H1 (cell line): ENCODE results near the gene NOS1AP. TPM values are rescaled to one million over a fixed set of nuclear protein-coding genes. Genes with fewer than 3 reads are reported as not detected.
A peak's percentile ranks its signal among the peaks of the same experiment; 100 is the strongest.

Source experiments
- CTCF ChIA-PET: fragments of 300-600 bp; sonication (Branson Sonifier 250); formaldehyde crosslinking; loops from one replicate; lab custom pipeline; 2021; ENCODE audit not compliant: partially characterized antibody; lab: Charles Lee
- POLR2A ChIA-PET: fragments of 300-600 bp; sonication (Branson Sonifier 250); formaldehyde crosslinking; loops from one replicate; lab custom pipeline; 2021; ENCODE audit warnings: inconsistent platforms; ENCODE audit not compliant: partially characterized antibody; lab: Charles Lee
- DNase-seq, 2 experiments: peaks; one replicate each; pipeline versions ENCODE4 v3.0.0 to v3.0.0-alpha.2; 2010 to 2022; ENCODE audit warnings: low spot score in 2 of 2, low read depth in 1 of 2, mixed read lengths in 1 of 2
- FAIRE-seq: peaks from 2 replicates; lab custom pipeline; 2011; peaks lifted over from hg19 to GRCh38; lab: Jason Lieb, UNC
- H2AFZ ChIP-seq: 2 replicates; pipeline ENCODE4 v1.8.1; 2012; ENCODE audit warnings: low read length, inconsistent platforms
- H2AK5ac ChIP-seq: 2 replicates; pipeline ENCODE4 v1.6.1; 2013; ENCODE audit warnings: low read depth, low read length
- H2BK120ac ChIP-seq: replicated peaks from 2 replicates; pipeline ENCODE3; 2013; ENCODE audit warnings: low read depth, low read length, inconsistent platforms
- H2BK12ac ChIP-seq: 2 replicates; pipeline ENCODE4 v1.6.1; 2013; ENCODE audit warnings: low read depth, low read length
- H2BK15ac ChIP-seq: 2 replicates; pipeline ENCODE4 v1.6.1; 2013; ENCODE audit warnings: low read length
- H2BK20ac ChIP-seq: 2 replicates; pipeline ENCODE4 v1.6.1; 2013; ENCODE audit warnings: low read length
- H2BK5ac ChIP-seq: 2 replicates; pipeline ENCODE4 v1.6.1; 2013; ENCODE audit warnings: low read depth, low read length
- H3K14ac ChIP-seq: 2 replicates; pipeline ENCODE4 v1.6.1; 2013; ENCODE audit warnings: inconsistent platforms; ENCODE audit not compliant: insufficient read length
- H3K18ac ChIP-seq: 2 replicates; pipeline ENCODE4 v1.6.1; 2013; ENCODE audit warnings: low read length; ENCODE audit errors: extremely low read depth
- H3K23ac ChIP-seq: 2 replicates; pipeline ENCODE4 v1.6.1; 2013; ENCODE audit warnings: inconsistent platforms; ENCODE audit not compliant: insufficient read length
- H3K23me2 ChIP-seq: 2 replicates; pipeline ENCODE4 v1.6.1; 2013; ENCODE audit warnings: low read depth, low read length
- H3K27ac ChIP-seq: 2 replicates; pipeline ENCODE4 v1.6.1; 2011; ENCODE audit warnings: low read depth, low read length, inconsistent platforms
- H3K27me3 ChIP-seq, 4 experiments: replicated peaks in 1 of 4; 1 replicate in 1 of 4; 2 replicates in 3 of 4; pipeline versions ENCODE4 v1.6.1 to v1.8.1; 2011 to 2013; ENCODE audit warnings: low read length in 3 of 4, mild to moderate bottlenecking in 3 of 4, inconsistent platforms in 2 of 4, mixed read lengths in 2 of 4, moderate library complexity in 1 of 4; ENCODE audit not compliant: control insufficient read depth in 3 of 4, insufficient read depth in 3 of 4; ENCODE audit errors: extremely low read depth in 1 of 4
- H3K36me3 ChIP-seq, 4 experiments: 2 replicates each; pipeline versions ENCODE4 v1.6.1 to v1.8.1; 2011 to 2013; ENCODE audit warnings: mild to moderate bottlenecking in 4 of 4, low read length in 3 of 4, moderate library complexity in 2 of 4, control low read depth in 1 of 4, inconsistent platforms in 1 of 4; ENCODE audit not compliant: insufficient read depth in 4 of 4, control insufficient read depth in 2 of 4
- H3K4ac ChIP-seq: replicated peaks from 2 replicates; pipeline ENCODE3; 2013; ENCODE audit warnings: low read length, low read depth, mixed read lengths, inconsistent platforms; ENCODE audit not compliant: insufficient read length
- H3K4me1 ChIP-seq, 4 experiments: replicated peaks in 1 of 4; 1 replicate in 1 of 4; 2 replicates in 3 of 4; pipeline versions ENCODE4 v1.6.1 to v1.8.1; 2011 to 2013; ENCODE audit warnings: low read length in 3 of 4, inconsistent platforms in 2 of 4, mixed read lengths in 1 of 4; ENCODE audit not compliant: insufficient read depth in 4 of 4, control insufficient read depth in 3 of 4
- H3K4me2 ChIP-seq, 2 experiments: 2 replicates each; pipeline versions ENCODE4 v1.6.1 to v1.8.1; 2011 to 2013; ENCODE audit warnings: low read depth in 2 of 2, low read length in 2 of 2, control low read depth in 1 of 2, inconsistent platforms in 1 of 2, mild to moderate bottlenecking in 1 of 2; ENCODE audit not compliant: insufficient read depth in 1 of 2
- H3K4me3 ChIP-seq, 4 experiments: fragments of 200-600, 300-600 bp in 1 of 4; sonication (generic), shearing (Covaris generic), sonication (Bioruptor Twin) in 1 of 4; 2 replicates each; pipeline versions ENCODE4 v1.5.1 to v1.8.1; 2011 to 2016; ENCODE audit warnings: low read length in 4 of 4, low read depth in 3 of 4, control low read depth in 2 of 4, inconsistent platforms in 2 of 4, mild to moderate bottlenecking in 2 of 4, mixed read lengths in 1 of 4, moderate library complexity in 1 of 4; ENCODE audit not compliant: insufficient read depth in 2 of 4; ENCODE audit errors: extremely low read depth in 1 of 4
- H3K56ac ChIP-seq: replicated peaks from 2 replicates; pipeline ENCODE3; 2013; ENCODE audit warnings: low read depth, mild to moderate bottlenecking, mixed read lengths, low read length, inconsistent platforms; ENCODE audit not compliant: insufficient read length
- H3K79me1 ChIP-seq: 2 replicates; pipeline ENCODE4 v1.6.1; 2013; ENCODE audit warnings: low read depth, low read length, control low read depth
- H3K79me2 ChIP-seq, 2 experiments: 2 replicates each; pipeline versions ENCODE4 v1.6.1 to v1.8.1; 2012 to 2013; ENCODE audit warnings: low read length in 2 of 2, mild to moderate bottlenecking in 2 of 2, inconsistent platforms in 1 of 2; ENCODE audit not compliant: insufficient read depth in 2 of 2, control insufficient read depth in 1 of 2
- H3K9ac ChIP-seq, 4 experiments: replicated peaks in 1 of 4; 1 replicate in 1 of 4; 2 replicates in 3 of 4; pipeline versions ENCODE4 v1.6.1 to v1.8.1; 2011 to 2013; ENCODE audit warnings: low read depth in 3 of 4, low read length in 3 of 4, control low read depth in 2 of 4, mild to moderate bottlenecking in 2 of 4, moderate library complexity in 2 of 4, inconsistent platforms in 1 of 4; ENCODE audit errors: extremely low read depth in 1 of 4
- H3K9me3 ChIP-seq, 2 experiments: 2 replicates each; pipeline versions ENCODE4 v1.6.1 to v1.8.1; 2012 to 2013; ENCODE audit warnings: mild to moderate bottlenecking in 2 of 2, moderate library complexity in 2 of 2, control low read depth in 1 of 2, inconsistent platforms in 1 of 2, low read depth in 1 of 2, low read length in 1 of 2, mixed read lengths in 1 of 2; ENCODE audit not compliant: insufficient read depth in 2 of 2
- H4K20me1 ChIP-seq, 2 experiments: replicated peaks in 1 of 2; 2 replicates each; pipeline versions ENCODE3 to v1.8.1; 2011 to 2013; ENCODE audit warnings: inconsistent platforms in 2 of 2, low read length in 2 of 2, mild to moderate bottlenecking in 1 of 2; ENCODE audit not compliant: insufficient read depth in 2 of 2, control insufficient read depth in 1 of 2
- H4K5ac ChIP-seq: 2 replicates; pipeline ENCODE4 v1.6.1; 2013; ENCODE audit warnings: low read length, low read depth, mixed read lengths, inconsistent platforms; ENCODE audit not compliant: insufficient read length
- H4K8ac ChIP-seq: 2 replicates; pipeline ENCODE4 v1.8.0; 2013; ENCODE audit warnings: mild to moderate bottlenecking, moderate library complexity, low read length, inconsistent platforms; ENCODE audit not compliant: insufficient read depth; ENCODE audit errors: extremely low read depth
- H4K91ac ChIP-seq: replicated peaks from 2 replicates; pipeline ENCODE3; 2013; ENCODE audit warnings: low read length, mixed read lengths, inconsistent platforms; ENCODE audit not compliant: insufficient read length
- BCL11A ChIP-seq, 2 experiments: IDR thresholded peaks; one replicate each; pipeline ENCODE4 v1.6.1; 2011; ENCODE audit warnings: low read depth in 2 of 2, low read length in 2 of 2, mild to moderate bottlenecking in 2 of 2
- CTBP2 ChIP-seq: IDR thresholded peaks from 2 replicates; pipeline ENCODE4 v1.7.0; 2011; ENCODE audit warnings: borderline replicate concordance, mild to moderate bottlenecking, moderate library complexity, mixed read lengths, low read length; ENCODE audit not compliant: insufficient read depth, insufficient read length
- EGR1 ChIP-seq: IDR thresholded peaks from 2 replicates; pipeline ENCODE4 v1.6.1; 2011; ENCODE audit warnings: low read depth, low read length, borderline replicate concordance
- EP300 ChIP-seq, 2 experiments: IDR thresholded peaks; 1 replicate in 1 of 2; 2 replicates in 1 of 2; pipeline ENCODE4 v1.6.1; 2011 to 2012; ENCODE audit warnings: low read depth in 2 of 2, low read length in 2 of 2, mild to moderate bottlenecking in 2 of 2, borderline replicate concordance in 1 of 2, inconsistent platforms in 1 of 2, moderate library complexity in 1 of 2
- GABPA ChIP-seq: IDR thresholded peaks from 2 replicates; pipeline ENCODE4 v1.6.1; 2011; ENCODE audit warnings: mild to moderate bottlenecking, low read length, moderate library complexity, borderline replicate concordance; ENCODE audit not compliant: insufficient read depth
- HDAC6 ChIP-seq: IDR thresholded peaks from one replicate; pipeline ENCODE4 v1.7.1; 2012; ENCODE audit warnings: low read depth, mild to moderate bottlenecking, inconsistent platforms, low read length, moderate library complexity
- KDM4A ChIP-seq: IDR thresholded peaks from one replicate; pipeline ENCODE4 v1.7.1; 2012; ENCODE audit warnings: low read depth, mild to moderate bottlenecking, moderate library complexity, low read length, inconsistent platforms; ENCODE audit not compliant: severe bottlenecking
- PHF8 ChIP-seq: fragments of 200-600 bp; sonication (generic); conservative IDR thresholded peaks from 2 replicates; pipeline ENCODE4 v1.7.1; 2012; ENCODE audit warnings: low read depth, mild to moderate bottlenecking, inconsistent platforms, low read length, moderate library complexity
- POLR2A ChIP-seq, 2 experiments: IDR thresholded peaks; 1 replicate in 1 of 2; 2 replicates in 1 of 2; pipeline ENCODE4 v1.6.1; 2011; ENCODE audit warnings: low read depth in 2 of 2, low read length in 2 of 2, mild to moderate bottlenecking in 2 of 2; ENCODE audit errors: control extremely low read depth in 1 of 2
- RFX5 ChIP-seq: IDR thresholded peaks from 2 replicates; pipeline ENCODE4 v1.6.1; 2011; ENCODE audit warnings: low read depth, low read length, improper control_type of control experiment, borderline replicate concordance
- RXRA ChIP-seq: IDR thresholded peaks from 2 replicates; pipeline ENCODE4 v1.6.1; 2011; ENCODE audit warnings: low read depth, mild to moderate bottlenecking, low read length, moderate library complexity; ENCODE audit not compliant: insufficient read depth
- SIRT6 ChIP-seq: IDR thresholded peaks from one replicate; pipeline ENCODE4 v1.7.1; 2012; ENCODE audit warnings: low read length, inconsistent platforms
- SUZ12 ChIP-seq: fragments of 200-600 bp; sonication (generic); IDR thresholded peaks from 2 replicates; pipeline ENCODE4 v1.6.1; 2012; ENCODE audit warnings: mild to moderate bottlenecking, inconsistent platforms, low read length, moderate library complexity, mixed read lengths
- TAF7 ChIP-seq: optimal IDR thresholded peaks from 2 replicates; pipeline ENCODE3; 2011; ENCODE audit warnings: low read depth, mild to moderate bottlenecking, inconsistent platforms, low read length, moderate library complexity, borderline replicate concordance
- YY1 ChIP-seq: IDR thresholded peaks from 2 replicates; pipeline ENCODE4 v1.6.1; 2011; ENCODE audit warnings: low read depth, mild to moderate bottlenecking, low read length
- WGBS, 2 experiments: shearing (Covaris generic) in 1 of 2; methylation state at CpG; one replicate each; pipeline versions ENCODE4 v1.1.6 to v1.1.7; 2013 to 2015; ENCODE audit warnings: low lambda C conversion rate in 2 of 2, mixed read lengths in 2 of 2, inconsistent platforms in 1 of 2, low coverage in 1 of 2, missing lambda C conversion rate in 1 of 2; ENCODE audit not compliant: insufficient replicate concordance in 2 of 2, insufficient coverage in 1 of 2, insufficient read length in 1 of 2; ENCODE audit errors: extremely low coverage in 1 of 2, missing lambda C conversion rate in 1 of 2; 5-methylcytosine and 5-hydroxymethylcytosine counted together
- polyA plus RNA-seq, 7 experiments: library from polyadenylated mRNA; depleted of rRNA in 3 of 7; stranded (reverse) in 5 of 7; unstranded in 2 of 7; fragments of >200 nt in 5 of 7; fragments of 200-250 nt in 2 of 7; gene quantifications; 1 replicate in 5 of 7; 2 replicates in 1 of 7; 4 replicates in 1 of 7; pipeline versions ENCODE4 v1.2.1 to v1.2.3, GENCODE V29; 2011 to 2013; ENCODE audit warnings: missing spikeins in 2 of 7, mixed read lengths in 2 of 7
- total RNA-seq: library from RNA; stranded (reverse); fragmentation: NEBNext Ultra II Directional; extraction: Animal tissue kit (Norgen Biotek cat#: 25700); gene quantifications from 2 replicates; pipeline ENCODE4 v1.2.1, GENCODE V29; 2021

Gene NOS1AP
- total and polyA plus RNA-seq, 2 of the 8 experiments (the other 6 are each of a cell fraction or from before 2014, with no cell fraction given): 2.4 to 12.1 TPM

GRCh38 chr1:162385280-162385623 is 315.8 kb downstream of the NOS1AP start:
- Histone ChIP-seq H3K79me1 (no peaks in the 10 kb centered on the region), H2BK15ac (no peak overlapping the region), H4K5ac (no peak overlapping the region), H4K8ac (no peak overlapping the region), H2BK12ac (no peak overlapping the region), H3K14ac (no peak overlapping the region), H3K4me3 (no peak overlapping the region), H3K27ac (no peak overlapping the region), H2BK20ac (no peak overlapping the region), H2BK120ac (no peak overlapping the region), H2AK5ac (no peak overlapping the region), H3K56ac (no peak overlapping the region), H3K4me2 (no peak overlapping the region), H3K4me1 (peaks cover 0 to 2% (median under 1%) of the 10 kb centered on the region in 4 experiments; a peak in 3 of 7 replicates), H3K4ac (no peak overlapping the region), H4K91ac (peak overlapping the region; percentile 46), H3K9me3 (no peaks in the 10 kb centered on the region), H3K79me2 (no peaks in the 10 kb centered on the region), H3K36me3 (peaks cover 0 to 5% (median 2%) of the 10 kb centered on the region in 4 experiments; a peak in 1 of 8 replicates), H2AFZ (no peak overlapping the region), H4K20me1 (no peaks in the 10 kb centered on the region), H3K23me2 (no peaks in the 10 kb centered on the region), H2BK5ac (no peak overlapping the region), H3K18ac (no peak overlapping the region), H3K27me3 (no peaks in the 10 kb centered on the region), H3K9ac (no peak overlapping the region), H3K23ac (no peak overlapping the region)
- CTCF ChIA-PET: interaction anchor here (1.2 to 8.1 kb wide), 4 partner anchors 11 to 200 kb away, joined by 3 to 44 read pairs (median 5); no protein-coding TSS in a partner anchor
- no peak for FAIRE-seq
- POLR2A ChIA-PET: no interaction called here
- DNase-seq: no peak
- WGBS, 2 experiments: 90% methylated on average over 3 of the region's 3 CpGs; no CpG with 5 or more reads in 1 of the 2 experiments
- no peak for TF ChIP-seq SIRT6
- no peak for TF ChIP-seq HDAC6
- TF ChIP-seq POLR2A (IDR thresholded peaks at IDR 0.05; ENCODE audit: control extremely low read depth in 1 of 2, low read depth in 2 of 2, low read length in 2 of 2): no peak
- TF ChIP-seq EGR1: no peak
- TF ChIP-seq EP300 (IDR thresholded peaks at IDR 0.05; ENCODE audit: borderline replicate concordance in 1 of 2, low read depth in 2 of 2, low read length in 2 of 2): no peak
- no peak for TF ChIP-seq RFX5
- no peak for TF ChIP-seq TAF7
- no peak for TF ChIP-seq RXRA
- no peak for TF ChIP-seq KDM4A
- no peak for TF ChIP-seq PHF8
- TF ChIP-seq GABPA: no peak
- no peak for TF ChIP-seq BCL11A (IDR thresholded peaks at IDR 0.05; ENCODE audit: low read depth in 2 of 2, low read length in 2 of 2)
- TF ChIP-seq YY1: no peak
- TF ChIP-seq CTBP2: no peak
- TF ChIP-seq SUZ12: no peak
